ENCODE measurements around the gene P2RX4. TPM values are rescaled to one million over a fixed set of nuclear protein-coding genes. Genes with fewer than 3 reads are reported as not detected.
A peak's percentile ranks its signal among the peaks of the same experiment; 100 is the strongest.

The P2RX4 gene
- total and polyA plus RNA-seq, 9 of the 15 experiments (the other 6 are each of a cell fraction or from before 2014, with no cell fraction given) = 6.6 to 21.5 (median 11.7) TPM

- TF ChIP-seq CBFA2T2 (conservative IDR thresholded peaks at IDR 0.05) = no peak
- TF ChIP-seq POLR2AphosphoS2 (IDR thresholded peaks at IDR 0.05; ENCODE audit: low read length) = no peak
- TF ChIP-seq MYBL2 (IDR thresholded peaks at IDR 0.05; ENCODE audit: low read depth) = no peak
- no peak for TF ChIP-seq MYBL2 (CRISPR knock-in tag; IDR thresholded peaks at IDR 0.05; ENCODE audit: borderline replicate concordance)
- no peak for TF ChIP-seq TAF15 (IDR thresholded peaks at IDR 0.05; ENCODE audit: low read depth, low read length)
- no peak for TF ChIP-seq ATF1 (CRISPR knock-in tag; IDR thresholded peaks at IDR 0.05)
- peak; percentile 93 for TF ChIP-seq ATF1 (tag; IDR thresholded peaks at IDR 0.05)
- peak; percentile 12 to 52 for TF ChIP-seq E2F6 (IDR thresholded peaks at IDR 0.05; ENCODE audit: borderline replicate concordance in 1 of 2, extremely low read depth in 1 of 2, insufficient read depth in 1 of 2, insufficient read length in 1 of 2, low read depth in 1 of 2, low read length in 1 of 2, poor library complexity in 1 of 2, severe bottlenecking in 1 of 2)
- peak; percentile 79; the same call in 1 of the 2 replicates for TF ChIP-seq ZBTB43 (CRISPR knock-in tag; IDR thresholded peaks at IDR 0.05)
- TF ChIP-seq ZNF347 (CRISPR knock-in tag; IDR thresholded peaks at IDR 0.05; ENCODE audit: low read depth) = no peak
- TF ChIP-seq ZNF395 (CRISPR knock-in tag; IDR thresholded peaks at IDR 0.05) = no peak
- no peak for TF ChIP-seq FOXK2 (conservative IDR thresholded peaks at IDR 0.05 in 1 of 2, IDR thresholded peaks at IDR 0.05 in 1 of 2; ENCODE audit: low read depth in 2 of 2)
- no peak for TF ChIP-seq ZNF224 (CRISPR knock-in tag; IDR thresholded peaks at IDR 0.05)
- no peak for TF ChIP-seq EP300 (IDR thresholded peaks at IDR 0.05; ENCODE audit: low read length)
- no peak for TF ChIP-seq BRCA1 (IDR thresholded peaks at IDR 0.05)
- no peak for TF ChIP-seq BRCA1 (CRISPR knock-in tag; IDR thresholded peaks at IDR 0.05)
- no peak for TF ChIP-seq IFI16 (CRISPR knock-in tag; IDR thresholded peaks at IDR 0.05)
- TF ChIP-seq ZBTB2 (IDR thresholded peaks at IDR 0.05) = 0 out of 2 replicates have a peak, but pooled peaks have one; percentile 26
- no peak for TF ChIP-seq PHF21A (IDR thresholded peaks at IDR 0.05; ENCODE audit: borderline replicate concordance, low read depth)
- TF ChIP-seq TGIF2 (CRISPR knock-in tag; IDR thresholded peaks at IDR 0.05) = no peak
- TF ChIP-seq ZNF277 (CRISPR knock-in tag; IDR thresholded peaks at IDR 0.05; ENCODE audit: borderline replicate concordance) = no peak
- no peak for TF ChIP-seq KDM1A (IDR thresholded peaks at IDR 0.05)
Observed at GRCh38 chr12:121209624-121210572, at the start of gene P2RX4 (continued).
